HTERT RPE-1 (cell line): ENCODE measurements around the gene ATXN7L3B.

Source experiments
- in situ Hi-C: fragments of 300-500 bp; cut with MboI; formaldehyde crosslinking; loops from 4 replicates; pipeline ENCODE4 v1.14.3; 2020; ENCODE audit warnings: low sequenced_read_pairs

ATXN7L3B gene

DNA sequence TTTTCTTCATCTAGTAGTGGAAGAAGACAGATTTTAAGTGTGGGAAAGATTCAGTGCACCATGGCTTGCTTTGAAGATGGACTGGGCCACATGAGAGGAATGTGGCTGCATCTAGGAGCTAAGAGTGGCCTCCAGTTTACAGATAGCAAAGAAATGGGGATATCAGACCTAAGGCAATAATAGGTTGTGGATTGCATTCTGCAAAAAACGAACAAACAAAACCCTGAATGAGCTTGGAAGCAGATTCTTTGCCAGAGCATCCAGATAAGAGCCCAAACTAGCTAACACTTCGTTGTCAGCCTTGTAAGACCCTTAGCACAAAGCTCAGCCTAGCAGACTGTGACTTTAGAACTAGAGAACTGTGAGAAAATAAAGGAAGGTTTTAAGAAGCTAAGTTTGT is 9.6 kb downstream of the ATXN7L3B start:
- in situ Hi-C loops = no loop called here

DNA sequence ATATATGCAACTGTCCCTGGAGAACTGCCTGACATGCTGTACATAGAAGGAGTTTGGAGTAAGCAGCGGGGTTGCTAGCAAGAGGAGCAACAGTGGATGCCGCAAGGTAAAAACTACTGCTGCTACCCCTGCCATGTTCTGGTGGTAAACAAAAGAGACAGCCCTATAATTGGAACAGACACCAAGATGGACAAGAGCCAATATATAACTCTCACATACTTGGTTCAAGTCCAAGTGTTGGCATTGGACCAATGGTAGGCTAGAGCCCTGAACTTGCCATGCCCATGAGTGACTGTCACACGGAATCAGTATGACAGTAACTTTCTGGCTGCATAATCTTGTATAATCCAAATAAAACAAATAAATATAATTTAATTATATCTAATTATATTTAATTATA is 13.7 kb downstream of the ATXN7L3B start:
- in situ Hi-C loops = no loop called here

GRCh38 chr12:74552201-74552600 is 14.6 kb downstream of the ATXN7L3B start:
- in situ Hi-C loops = no loop called here

DNA sequence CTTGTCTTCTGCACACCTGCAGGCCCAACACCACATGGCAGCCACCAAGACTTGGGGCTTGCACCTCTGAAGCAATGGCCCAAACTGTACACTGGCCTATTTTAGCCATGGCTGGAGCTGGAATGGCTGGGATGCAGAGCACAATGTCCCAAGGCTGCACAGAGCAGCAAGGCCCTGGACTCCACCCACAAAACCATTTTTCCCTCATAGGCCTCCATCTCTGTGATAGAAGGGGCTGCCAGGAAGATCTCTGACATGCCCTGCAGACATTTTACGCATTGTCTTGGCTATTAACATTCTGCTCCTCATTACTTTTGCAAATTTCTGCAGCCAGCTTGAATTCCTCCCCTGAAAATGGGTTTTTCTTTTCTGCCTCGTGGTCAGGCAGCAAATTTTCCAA is 22.1 kb downstream of the ATXN7L3B start:
- in situ Hi-C loops = no loop called here

GRCh38 chr12:74563927-74564326 is 26.3 kb downstream of the ATXN7L3B start:
- in situ Hi-C loops = no loop called here

- in situ Hi-C loops = no loop called here
These were observed 40.9 kb downstream of the ATXN7L3B start for GRCh38 chr12:74578486-74578885.

DNA sequence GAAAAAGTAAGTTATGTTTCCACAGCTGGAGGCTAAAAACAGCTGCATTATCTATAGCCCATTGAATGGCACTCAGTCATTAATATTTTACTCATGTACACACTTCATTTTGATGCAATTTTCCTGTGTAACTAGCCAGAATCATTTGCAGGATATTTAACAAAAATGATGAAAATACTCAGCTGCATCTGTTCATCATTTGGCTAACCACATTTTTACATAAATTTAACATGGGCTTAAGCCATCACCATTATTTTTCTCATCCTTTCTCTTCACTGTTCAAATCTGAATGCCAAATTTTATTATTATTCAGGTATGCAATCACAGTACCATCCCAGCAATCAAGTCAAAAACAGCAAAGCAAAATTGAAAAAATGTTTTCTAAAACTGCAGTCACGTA is 41.8 kb downstream of the ATXN7L3B start:
- in situ Hi-C loops = no loop called here

DNA sequence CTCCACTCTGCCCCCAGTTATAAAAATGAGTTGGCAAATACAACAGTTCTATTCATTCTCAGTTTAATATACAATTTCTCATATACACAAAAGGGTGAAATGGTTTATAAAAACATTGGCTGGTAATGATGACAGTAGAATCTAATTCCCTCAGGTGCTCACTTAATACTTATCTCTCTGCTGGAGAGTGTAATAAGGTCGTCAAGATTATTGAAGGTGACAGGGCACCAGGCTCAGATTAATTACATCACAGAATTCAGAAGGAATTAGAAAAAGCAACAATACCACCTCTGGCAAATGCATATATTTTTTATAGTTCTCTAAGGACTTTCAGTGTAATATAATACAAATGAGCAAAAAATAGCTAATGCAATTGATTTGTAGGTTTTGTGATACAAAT is 42.3 kb downstream of the ATXN7L3B start:
- in situ Hi-C loops = no loop called here

- in situ Hi-C loops = no loop called here
These were observed 43.8 kb downstream of the ATXN7L3B start for GRCh38 chr12:74581439-74581838.

- in situ Hi-C loops = no loop called here
These were observed 46.9 kb downstream of the ATXN7L3B start for GRCh38 chr12:74584483-74585062.

DNA sequence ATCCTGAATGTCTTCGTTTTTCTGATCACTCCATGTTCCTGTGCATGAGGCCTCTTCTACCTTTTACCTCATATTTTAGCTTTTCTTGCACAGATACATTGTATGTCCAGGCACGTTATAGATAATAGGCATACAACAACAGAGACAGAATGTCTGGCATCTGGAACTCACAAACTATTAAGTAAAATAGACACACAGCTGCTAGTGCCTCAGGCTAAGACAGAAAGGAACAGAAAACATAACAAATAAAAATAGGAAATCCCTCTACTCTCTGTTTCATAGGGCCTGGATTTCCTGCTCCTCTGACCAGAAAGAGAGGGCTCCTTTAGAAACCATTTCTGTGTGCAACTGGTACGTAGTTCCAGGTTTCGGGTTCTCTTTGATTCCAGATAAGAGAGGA is 48.6 kb downstream of the ATXN7L3B start:
- in situ Hi-C loops = no loop called here
